ENCODE measurements around the gene BCAT1. TPM values are rescaled to one million over a fixed set of nuclear protein-coding genes. Genes with fewer than 3 reads are reported as not detected.

The BCAT1 gene
- total and polyA plus RNA-seq, 9 of the 15 experiments (the other 6 are each of a cell fraction or from before 2014, with no cell fraction given): 38.5 to 157 (median 66.8) TPM

- TF ChIP-seq JUN (IDR thresholded peaks at IDR 0.05; ENCODE audit: borderline replicate concordance, low read depth, low read length) (no peak), JUN (CRISPR knock-in tag; IDR thresholded peaks at IDR 0.05; ENCODE audit: borderline replicate concordance) (no peak), FOXK1 (CRISPR knock-in tag; IDR thresholded peaks at IDR 0.05; ENCODE audit: borderline replicate concordance) (no peak), ZNF407 (IDR thresholded peaks at IDR 0.05; ENCODE audit: low read depth) (no peak), ZNF449 (CRISPR knock-in tag; IDR thresholded peaks at IDR 0.05) (no peak), ETS2 (tag; IDR thresholded peaks at IDR 0.05; ENCODE audit: borderline replicate concordance, poor library complexity, severe bottlenecking) (no peak), PPARD (CRISPR knock-in tag; IDR thresholded peaks at IDR 0.05) (no peak), NFRKB (IDR thresholded peaks at IDR 0.05; ENCODE audit: low read depth) (peak; percentile 91), MCM3 (IDR thresholded peaks at IDR 0.05) (no peak)
- TF ChIP-seq, protein P1, sequence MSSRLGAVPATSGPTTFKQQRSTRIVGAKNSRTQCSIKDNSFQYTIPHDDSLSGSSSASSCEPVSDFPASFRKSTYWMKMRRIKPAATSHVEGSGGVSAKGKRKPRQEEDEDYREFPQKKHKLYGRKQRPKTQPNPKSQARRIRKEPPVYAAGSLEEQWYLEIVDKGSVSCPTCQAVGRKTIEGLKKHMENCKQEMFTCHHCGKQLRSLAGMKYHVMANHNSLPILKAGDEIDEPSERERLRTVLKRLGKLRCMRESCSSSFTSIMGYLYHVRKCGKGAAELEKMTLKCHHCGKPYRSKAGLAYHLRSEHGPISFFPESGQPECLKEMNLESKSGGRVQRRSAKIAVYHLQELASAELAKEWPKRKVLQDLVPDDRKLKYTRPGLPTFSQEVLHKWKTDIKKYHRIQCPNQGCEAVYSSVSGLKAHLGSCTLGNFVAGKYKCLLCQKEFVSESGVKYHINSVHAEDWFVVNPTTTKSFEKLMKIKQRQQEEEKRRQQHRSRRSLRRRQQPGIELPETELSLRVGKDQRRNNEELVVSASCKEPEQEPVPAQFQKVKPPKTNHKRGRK (tag; IDR thresholded peaks at IDR 0.05): no peak
Measured at GRCh38 chr12:24933694-24934407, 15.1 kb downstream of the BCAT1 start (continued).
